Stimulated activated CD8-positive, alpha-beta memory T cell treated with anti-CD3 and anti-CD28 coated beads, Interleukin-15, amount 100 ng/mL, for 4 hours (primary cell): ENCODE results near the gene NPEPL1.
"Not testable (repeated sequence)": the region's sequence is repeated elsewhere in the genome, so short reads cannot be mapped to it uniquely, and the experiment has no call there.

ENCODE experiments used
- DNase-seq, 2 donors: peaks; one replicate each; pipeline ENCODE4 v3.0.0-alpha.2; 2020; ENCODE audit warnings: low read depth in 2 of 2

Gene NPEPL1

GRCh38 chr20:58692579-58693225 lies at the start of gene NPEPL1:
TSS of gene NPEPL1 (plus strand) at chr20:58692800. CDS start at chr20:58692901, 101 bp downstream.
- DNase-seq, result peak in 1 of 2 donors; percentile 31

- not testable (repeated sequence) for DNase-seq
Observed at GRCh38 chr20:58642896-58643295, 49.7 kb upstream of the NPEPL1 start.

- no peak for DNase-seq
Observed at GRCh38 chr20:58645412-58645968, 47.1 kb upstream of the NPEPL1 start.

GRCh38 chr20:58646257-58646656 lies 46.3 kb upstream of the NPEPL1 start:
- DNase-seq, result no peak

DNA sequence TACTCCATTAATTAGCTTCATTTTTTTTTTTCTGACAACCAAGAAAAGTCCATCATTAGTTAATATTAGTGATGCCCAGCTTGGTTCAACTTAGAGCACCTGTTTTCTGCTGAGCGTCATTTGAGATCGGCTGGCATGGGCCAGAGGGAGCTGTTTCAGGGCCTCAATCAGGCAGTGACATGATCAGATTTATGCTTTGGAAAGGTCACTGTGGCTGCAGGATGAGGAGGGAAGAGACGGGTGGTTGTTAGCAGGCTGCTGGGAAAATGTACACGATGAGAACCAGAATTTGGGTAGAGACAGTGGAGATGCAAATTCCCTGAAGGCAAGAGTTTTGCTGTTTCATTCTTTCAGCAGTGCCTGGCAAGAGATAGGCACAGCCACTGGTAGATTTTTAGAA lies 45.9 kb upstream of the NPEPL1 start:
- no peak for DNase-seq

DNA sequence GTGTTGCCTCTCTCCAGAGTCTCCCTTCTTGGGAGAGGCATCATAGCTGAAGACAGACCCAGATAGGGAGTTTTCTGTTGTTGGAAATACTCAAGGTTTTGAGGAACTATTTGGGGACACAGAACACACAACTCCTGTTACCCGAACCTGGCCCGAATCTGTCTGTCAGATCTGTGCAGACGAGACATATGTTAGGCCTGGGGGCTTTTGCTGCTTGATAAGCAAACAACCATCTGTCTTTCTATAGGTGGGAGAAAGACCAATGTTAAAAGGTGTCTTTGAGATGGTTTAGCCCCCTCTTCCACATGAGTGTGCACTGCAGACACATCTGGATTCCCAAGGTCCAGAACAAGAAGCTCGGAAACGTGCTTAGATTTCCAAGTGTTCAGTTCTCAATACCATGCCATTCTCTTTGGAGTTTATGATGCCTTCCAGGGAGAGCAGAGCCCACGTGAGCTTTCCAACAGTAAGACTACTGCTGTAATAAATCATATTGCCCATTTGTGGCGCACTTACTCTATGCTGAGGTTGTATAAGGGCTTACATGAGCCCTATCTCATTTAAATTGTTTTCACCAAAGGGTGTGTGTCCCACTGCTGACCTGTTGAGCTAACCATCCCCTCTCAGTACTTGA lies 45.3 kb upstream of the NPEPL1 start:
- no peak for DNase-seq

- DNase-seq, result no peak
Observed at GRCh38 chr20:58647796-58648501, 44.7 kb upstream of the NPEPL1 start.

DNA sequence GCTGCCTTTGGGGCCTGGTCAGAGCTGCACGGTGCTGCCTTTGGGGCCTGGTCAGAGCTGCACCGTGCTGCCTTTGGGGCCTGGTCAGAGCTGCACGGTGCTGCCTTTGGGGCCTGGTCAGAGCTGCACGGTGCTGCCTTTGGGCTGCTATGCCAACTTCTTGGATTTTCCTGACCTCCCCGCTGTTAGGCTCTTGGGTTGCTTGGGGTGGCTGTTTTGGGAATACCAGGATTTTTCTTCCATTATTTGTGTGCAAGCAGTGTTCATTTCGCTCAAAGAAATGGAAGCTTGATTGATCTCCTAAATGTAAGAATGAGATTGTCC lies 44.1 kb upstream of the NPEPL1 start:
- DNase-seq, result not testable (repeated sequence)

DNA sequence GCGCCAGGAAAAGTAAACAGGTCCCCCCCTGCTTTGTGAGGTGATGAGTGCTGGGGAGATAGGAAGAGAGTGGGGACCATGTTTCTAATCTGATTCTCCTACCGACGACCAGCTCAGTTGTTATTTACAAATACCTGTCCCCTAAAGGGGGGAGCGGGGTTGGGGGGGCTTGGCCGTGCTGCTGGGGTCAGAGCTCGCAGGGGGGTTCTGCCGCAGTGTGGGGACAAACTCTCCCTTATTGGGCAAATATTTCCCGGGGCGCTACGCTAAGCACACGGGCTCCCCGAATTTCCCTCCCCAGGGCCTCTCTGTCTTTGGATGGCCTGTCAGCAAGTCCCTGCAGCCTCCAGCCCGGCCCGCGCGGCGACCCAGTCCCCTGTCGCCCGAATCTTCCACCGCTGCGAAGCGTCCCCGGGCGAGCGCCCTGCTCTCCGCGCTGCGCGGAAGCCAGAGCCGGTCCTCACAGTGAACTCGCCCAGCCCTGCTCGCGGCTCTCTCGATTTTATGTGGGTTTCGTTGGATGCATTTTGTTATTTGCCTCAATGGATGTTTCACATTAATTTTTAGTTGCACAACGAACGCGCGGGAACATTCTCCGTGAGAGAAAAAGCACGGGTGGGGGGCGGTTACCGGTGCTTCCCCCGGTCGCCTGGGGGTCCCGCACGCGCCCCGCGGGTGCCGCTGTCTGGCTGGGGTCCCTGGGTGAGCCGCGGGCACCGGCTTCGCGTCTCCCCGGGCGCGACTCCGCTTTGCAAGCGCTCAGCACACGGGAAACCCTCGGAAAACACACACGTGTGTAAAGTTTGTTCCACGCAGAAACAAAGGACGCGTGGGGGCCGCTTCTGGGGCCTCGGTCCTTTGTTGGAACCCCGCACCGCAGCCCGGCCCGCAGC lies 43.1 kb upstream of the NPEPL1 start:
- no peak for DNase-seq

DNA sequence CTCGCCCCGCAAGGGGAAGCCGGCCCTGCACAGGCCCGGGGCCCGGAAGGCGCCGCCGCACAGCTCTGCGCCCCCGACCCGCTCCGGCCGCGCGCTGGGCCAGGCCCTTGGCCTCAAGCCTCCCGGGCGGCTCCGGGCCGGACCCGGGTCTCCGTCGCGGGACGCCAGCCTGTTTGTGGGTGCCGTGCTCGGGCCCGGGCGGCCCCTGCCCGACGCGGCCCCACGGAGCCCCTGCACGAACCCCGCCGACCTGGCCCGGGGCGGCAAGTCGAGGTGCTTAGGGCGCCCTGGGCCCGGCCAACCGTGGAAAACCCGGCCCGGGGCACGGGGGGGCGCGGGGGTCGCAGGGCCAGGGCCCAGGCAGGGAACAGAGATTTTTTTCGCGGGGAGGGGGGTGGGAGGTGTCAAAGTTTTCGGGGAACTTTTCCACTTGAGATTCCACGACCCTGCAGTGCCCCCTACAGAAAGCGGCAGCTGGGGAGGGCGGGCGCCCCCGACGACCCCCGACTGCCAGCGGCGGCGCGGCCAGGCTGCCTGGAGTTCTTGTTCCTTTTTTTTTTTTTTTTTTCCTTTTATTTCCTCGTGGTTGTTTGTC lies 42.3 kb upstream of the NPEPL1 start:
- DNase-seq, result no peak

DNA sequence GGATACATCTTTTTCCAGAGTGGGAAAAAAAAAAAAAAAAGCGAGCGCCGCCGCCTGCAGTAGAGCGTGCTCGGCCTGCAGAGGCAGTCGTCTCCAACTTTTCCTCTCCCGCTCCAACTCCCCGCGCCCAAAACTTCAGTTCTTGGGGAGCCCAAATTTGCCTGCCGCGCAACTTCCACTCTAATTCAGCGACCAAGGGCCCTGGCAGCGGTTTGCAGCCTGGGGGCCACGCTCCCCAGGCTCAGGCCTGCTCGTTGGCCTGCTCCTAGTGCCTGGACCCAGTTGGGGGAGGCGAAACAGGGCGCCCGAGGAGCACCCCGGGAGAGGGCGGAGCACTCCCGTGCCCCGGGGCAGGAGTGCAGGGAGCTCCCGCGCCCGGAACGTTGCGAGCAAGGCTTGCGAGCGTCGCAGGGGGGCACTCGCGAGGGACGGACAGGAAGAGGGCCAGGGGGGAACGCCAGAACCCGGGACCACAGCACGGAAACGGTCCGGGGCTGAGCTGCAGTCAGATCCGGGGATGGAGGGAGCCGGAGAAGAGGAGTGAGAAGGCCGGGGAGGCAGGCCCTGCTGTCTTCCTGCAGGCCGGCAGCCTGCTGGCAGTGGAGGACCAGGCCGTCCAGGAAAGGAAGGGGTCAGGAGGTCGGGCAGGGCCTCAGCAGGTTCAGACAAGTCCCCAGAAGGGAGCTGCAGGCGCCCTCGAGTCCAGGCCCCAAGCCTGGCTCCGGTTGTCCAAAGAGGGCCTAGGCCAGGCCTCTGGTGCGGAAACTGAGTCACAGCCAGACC lies 41.6 kb upstream of the NPEPL1 start, which contains the start of gene STX16:
Gene STX16, plus strand, starts transcription at position 508 of the 783 bp plus-strand sequence. CDS start 724 bp downstream, outside the sequence.
- peak; percentile 74 to 76 for DNase-seq

- DNase-seq, result no peak
Observed at GRCh38 chr20:58651559-58651945, 41.0 kb upstream of the NPEPL1 start.

DNA sequence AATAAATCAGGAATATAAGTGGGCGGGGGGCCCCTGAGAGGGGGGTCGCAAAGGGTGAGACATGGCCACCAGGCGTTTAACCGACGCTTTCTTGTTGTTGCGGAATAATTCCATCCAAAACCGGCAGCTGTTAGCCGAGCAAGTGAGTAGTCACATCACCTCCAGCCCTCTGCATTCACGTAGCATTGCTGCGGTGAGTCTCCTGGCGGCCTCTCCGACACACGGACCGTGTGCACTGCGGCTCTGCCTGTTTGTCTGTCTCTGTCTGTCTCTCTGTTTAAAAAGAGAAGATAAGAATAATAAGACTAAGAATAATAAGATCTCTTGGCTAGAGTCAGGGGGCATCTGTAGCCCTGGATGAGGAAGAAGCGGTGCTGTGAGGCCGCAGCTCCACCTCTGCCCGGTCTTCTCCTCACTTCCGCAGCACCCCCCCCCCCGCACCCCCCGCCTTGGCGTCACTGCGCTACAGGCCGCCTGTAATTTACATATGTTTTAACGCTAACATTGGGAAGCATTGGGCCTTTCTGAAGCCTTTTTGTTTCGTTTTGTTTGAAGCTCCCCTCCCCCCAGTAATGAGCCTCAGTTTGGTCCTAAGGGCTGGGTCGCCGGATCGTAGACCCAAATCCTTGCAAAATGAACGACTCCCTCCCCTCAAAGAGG lies 40.5 kb upstream of the NPEPL1 start:
- DNase-seq, result peak; percentile 39 to 46

GRCh38 chr20:58652606-58653294 lies 39.9 kb upstream of the NPEPL1 start:
- DNase-seq, result no peak

GRCh38 chr20:58654337-58654736 lies 38.3 kb upstream of the NPEPL1 start:
- DNase-seq, result no peak

DNA sequence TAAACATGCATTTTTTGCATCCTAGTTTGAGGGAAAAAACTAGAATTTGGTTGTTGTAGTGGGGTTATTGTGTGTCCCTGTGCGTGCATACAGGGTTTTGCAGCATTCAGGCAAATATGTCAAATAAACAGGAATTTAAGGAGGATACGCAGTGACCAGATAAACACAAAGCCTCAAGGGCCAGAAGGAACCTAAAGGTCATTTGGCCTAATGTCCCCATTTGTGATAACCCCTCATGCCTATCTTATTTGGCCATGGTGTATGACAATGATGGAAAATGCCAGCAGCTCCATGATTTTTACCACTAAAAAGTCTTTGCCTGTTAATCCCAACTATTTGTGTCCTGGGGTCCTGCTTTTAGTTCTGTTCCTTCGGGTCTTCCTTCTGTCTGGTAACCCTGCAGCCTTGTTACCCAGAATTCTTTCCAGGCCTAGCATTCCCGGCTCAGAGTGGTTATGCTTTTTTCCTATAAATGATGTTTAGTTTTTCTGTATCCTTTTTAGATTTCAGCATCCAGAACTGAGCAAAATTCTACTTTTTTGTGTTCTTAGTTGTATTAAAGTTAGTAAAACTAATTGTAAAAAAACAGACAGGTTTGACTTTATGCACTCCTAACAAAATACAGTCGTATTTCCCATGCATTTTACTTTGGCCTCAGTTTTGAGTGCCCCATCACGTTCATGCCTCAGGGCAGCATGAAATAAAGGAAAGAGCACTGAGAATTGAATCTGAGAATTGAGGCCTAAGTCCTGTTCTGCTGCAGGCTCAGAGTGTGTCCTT lies 37.1 kb upstream of the NPEPL1 start:
- DNase-seq, result no peak

GRCh38 chr20:58656831-58657230 lies 35.8 kb upstream of the NPEPL1 start:
- no peak for DNase-seq

- no peak for DNase-seq
Observed at GRCh38 chr20:58657262-58657661, 35.3 kb upstream of the NPEPL1 start.

GRCh38 chr20:58657986-58658385 lies 34.6 kb upstream of the NPEPL1 start:
- no peak for DNase-seq
